ENCODE data around the gene TMEM267.
"Not testable (repeated sequence)": the region's sequence is repeated elsewhere in the genome, so short reads cannot be mapped to it uniquely, and the experiment has no call there.

TMEM267 gene, protein sequence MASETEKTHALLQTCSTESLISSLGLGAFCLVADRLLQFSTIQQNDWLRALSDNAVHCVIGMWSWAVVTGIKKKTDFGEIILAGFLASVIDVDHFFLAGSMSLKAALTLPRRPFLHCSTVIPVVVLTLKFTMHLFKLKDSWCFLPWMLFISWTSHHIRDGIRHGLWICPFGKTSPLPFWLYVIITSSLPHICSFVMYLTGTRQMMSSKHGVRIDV

DNA sequence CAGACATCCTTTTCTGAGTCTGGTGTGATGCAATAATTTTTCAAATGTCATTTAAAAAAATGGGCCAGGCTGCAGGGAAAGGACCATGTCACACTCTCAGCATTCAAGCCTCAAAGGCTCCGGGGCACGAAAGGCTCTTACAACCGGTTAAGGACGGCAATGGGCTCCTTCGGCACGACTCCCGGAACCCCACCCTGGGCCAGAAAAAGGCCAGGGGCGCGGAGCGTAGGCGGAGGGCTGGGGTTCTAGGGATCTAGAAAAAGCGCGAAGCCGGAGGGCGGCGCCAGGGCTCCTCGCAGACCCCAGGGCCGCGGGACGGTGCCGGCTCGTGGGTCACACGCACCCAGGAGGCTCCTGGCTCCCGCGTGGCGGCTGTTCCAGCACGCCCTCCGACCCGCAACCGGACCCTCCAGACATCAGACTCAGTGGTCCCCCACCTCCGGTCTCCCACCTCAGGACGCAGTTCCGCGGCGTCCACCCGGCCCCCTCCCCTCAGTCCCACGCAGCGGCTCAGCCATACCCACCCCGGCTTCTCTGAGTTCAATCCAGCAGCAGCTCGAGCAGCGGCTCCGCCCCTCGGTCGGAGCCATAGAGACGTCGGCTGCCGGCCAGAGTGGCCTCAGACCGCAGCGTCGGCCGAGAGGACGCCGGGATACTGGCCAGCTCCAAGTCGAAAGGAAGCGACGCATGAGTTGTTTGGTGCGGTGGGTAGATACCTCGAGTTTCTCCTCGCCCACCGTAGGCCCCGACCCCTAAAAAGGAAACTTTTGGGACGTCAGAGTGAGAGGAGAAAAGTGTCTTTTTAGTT, at the start of gene TMEM267:
TMEM267 (minus strand) TSS at position 568 of the 808 bp plus-strand sequence. CDS start 29,896 bp downstream, outside the sequence.
- DNase-seq: peak; percentile 94

DNA sequence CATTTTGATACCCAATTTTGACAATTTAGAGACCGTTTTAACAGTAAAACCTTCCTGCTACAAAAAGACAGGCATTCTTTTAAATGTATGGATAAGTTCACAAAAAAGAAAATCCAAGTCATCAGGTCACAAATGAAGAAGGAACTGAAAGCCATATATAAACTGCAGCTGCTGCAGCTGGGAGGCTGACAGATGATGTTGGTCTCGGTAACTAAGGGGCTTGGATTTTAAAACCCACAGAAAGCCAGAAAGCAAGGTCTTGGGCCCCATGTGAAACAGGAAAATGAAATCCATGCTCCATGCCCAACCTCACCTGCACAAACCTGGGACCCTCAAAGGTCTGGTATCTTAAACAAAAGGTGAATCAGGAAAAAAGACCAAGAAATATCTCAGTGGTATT, 47.0 kb upstream of the TMEM267 start:
- no peak for DNase-seq

GRCh38 chr5:43523662-43524072, 40.0 kb upstream of the TMEM267 start:
- no peak for DNase-seq

- DNase-seq: no peak
These were observed 37.0 kb upstream of the TMEM267 start for GRCh38 chr5:43520615-43521014.

DNA sequence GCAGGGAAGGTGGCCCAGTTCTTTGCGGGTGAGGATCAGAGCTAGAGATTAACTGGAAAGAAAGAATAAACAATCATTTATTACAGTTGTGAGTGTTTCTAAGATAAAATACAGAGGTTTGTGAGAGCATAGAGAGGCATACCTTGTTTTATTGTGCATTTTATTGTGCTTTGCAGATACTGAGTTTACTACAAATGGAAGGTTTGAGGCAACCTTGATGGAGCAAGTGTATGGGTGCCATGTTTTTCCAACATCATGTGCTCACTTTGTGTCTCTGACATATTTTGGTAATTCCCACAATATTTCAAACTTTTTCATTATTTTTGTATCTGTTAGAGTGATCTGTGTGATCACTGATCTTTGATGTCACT, 32.0 kb upstream of the TMEM267 start:
- DNase-seq: no peak

DNA sequence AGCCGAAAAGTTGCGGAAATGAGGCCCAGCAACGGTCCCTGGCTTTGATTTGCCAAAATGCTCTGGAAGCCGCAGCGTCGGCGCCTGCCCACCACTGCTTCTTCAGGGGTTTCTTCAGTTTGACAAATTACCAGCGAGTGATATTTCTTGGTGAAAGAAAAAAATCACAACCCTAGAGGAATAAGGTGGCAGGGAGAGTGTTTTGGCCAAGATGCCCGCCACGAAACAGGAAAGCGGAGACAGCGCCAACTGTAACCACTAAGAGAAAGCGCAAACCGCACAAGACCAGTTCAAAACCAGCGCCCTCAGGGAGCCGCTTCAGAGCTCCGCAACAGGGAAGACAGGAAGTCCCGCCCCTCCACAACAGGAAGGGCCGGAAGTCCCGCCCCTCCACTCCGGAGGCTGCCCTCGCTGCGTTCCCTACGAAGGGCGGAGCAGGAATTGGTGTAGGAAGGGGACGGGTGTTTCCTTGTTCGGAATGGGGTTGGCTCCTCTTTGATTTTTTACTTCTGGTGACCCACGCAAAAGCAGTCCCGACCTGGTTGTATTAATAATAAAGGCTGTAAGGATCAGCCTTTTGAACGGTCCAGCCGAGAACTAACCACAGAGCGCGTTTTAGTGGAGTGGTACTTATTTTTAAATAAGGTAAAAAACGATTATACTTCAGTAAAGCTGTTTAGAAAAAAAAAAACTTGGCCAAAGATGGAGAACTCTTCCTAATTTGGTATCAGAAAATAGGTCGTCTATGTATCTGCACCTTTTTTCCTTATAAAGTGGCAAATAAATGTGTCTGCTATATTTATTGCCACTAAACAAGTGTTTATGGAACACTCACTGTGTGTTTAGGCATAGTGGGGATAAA, 31.4 kb upstream of the TMEM267 start, which contains the start of gene C5orf34:
C5orf34 (minus strand) TSS at position 333 of the 862 bp plus-strand sequence. CDS start 5,809 bp downstream, outside the sequence.
- peak; percentile 98 for DNase-seq

GRCh38 chr5:43514471-43514815, 30.8 kb upstream of the TMEM267 start:
- no peak for DNase-seq

GRCh38 chr5:43514025-43514424, 30.4 kb upstream of the TMEM267 start:
- DNase-seq: no peak

- DNase-seq: not testable (repeated sequence)
These were observed 27.4 kb upstream of the TMEM267 start for GRCh38 chr5:43511062-43511461.

GRCh38 chr5:43498581-43498980, 14.9 kb upstream of the TMEM267 start:
- DNase-seq: no peak

DNA sequence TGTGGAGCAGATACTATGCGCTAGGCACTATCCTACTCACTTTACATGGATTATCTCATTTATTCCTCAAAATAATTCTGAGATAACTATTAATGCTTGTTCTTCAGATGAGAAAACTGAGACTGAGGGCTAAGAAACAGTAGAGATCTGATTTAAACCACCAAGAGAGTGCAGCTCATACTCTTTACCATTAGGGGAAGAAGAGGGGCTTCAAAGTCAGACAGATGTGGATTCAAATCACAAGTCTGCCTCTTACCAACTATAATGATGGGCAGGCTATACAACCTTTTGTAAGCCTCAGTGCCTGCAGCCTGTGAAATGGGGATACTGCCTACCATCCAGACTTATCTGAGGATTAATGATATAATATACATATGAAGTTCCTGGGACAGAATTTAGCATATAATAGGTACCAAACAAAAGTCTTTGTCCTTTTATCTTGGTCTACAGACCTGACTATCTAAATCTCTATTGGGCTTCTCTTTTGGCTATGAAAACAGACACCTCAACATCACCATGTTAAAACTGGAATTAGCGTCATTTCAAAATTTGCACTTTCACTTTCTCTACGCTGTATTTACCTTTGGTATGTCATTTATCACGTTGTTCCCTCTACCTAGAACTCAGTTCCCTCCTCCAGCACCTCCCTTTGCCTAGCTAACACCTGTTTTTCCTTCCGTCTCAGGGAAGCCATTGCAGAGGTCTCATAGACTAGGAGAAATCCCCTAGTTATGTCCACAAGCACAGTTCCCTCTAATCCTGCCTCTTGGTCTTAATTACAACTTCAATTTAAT, 13.8 kb upstream of the TMEM267 start:
- no peak for DNase-seq

DNA sequence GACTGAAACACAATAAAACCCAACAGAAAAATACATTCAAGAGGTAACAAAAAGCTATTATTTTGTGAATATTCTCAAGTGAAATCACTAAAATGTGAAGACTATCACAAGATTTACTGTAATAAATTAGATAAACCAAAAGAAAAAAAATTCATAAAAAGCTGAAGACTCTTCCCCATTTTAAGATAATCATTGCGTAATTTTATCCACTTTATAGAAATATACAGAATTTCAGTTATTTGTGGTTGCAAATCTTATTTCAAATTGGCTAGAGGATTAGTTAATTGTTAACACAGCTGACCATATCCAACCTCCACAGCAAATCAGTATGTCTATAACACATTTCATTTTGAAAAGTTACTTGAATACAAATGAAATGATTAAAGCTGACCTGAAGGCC, 7.7 kb upstream of the TMEM267 start:
- DNase-seq: no peak

DNA sequence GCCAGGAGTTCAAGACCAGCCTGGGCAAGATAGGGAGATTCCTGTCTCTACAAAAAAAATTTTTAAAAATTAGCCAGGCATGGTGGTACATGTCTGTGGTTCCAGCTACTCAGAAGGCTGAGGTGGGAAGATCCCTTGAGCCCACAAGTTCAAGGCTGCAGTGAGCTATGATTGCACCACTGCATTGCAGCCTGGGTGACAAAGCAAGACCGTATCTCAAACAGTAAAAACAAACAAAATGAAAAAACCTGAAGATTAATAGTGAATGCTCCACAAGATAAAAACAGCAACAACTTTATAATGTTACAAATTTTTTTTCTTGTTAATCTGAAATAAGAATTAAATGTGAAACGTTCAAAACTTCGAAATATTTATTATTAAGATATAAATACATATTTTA, 2.7 kb upstream of the TMEM267 start:
- no peak for DNase-seq

GRCh38 chr5:43485406-43485805, 1.7 kb upstream of the TMEM267 start:
- DNase-seq: no peak

GRCh38 chr5:43484106-43484849, 613 bp upstream of the TMEM267 start:
- peak; percentile 94 for DNase-seq

DNA sequence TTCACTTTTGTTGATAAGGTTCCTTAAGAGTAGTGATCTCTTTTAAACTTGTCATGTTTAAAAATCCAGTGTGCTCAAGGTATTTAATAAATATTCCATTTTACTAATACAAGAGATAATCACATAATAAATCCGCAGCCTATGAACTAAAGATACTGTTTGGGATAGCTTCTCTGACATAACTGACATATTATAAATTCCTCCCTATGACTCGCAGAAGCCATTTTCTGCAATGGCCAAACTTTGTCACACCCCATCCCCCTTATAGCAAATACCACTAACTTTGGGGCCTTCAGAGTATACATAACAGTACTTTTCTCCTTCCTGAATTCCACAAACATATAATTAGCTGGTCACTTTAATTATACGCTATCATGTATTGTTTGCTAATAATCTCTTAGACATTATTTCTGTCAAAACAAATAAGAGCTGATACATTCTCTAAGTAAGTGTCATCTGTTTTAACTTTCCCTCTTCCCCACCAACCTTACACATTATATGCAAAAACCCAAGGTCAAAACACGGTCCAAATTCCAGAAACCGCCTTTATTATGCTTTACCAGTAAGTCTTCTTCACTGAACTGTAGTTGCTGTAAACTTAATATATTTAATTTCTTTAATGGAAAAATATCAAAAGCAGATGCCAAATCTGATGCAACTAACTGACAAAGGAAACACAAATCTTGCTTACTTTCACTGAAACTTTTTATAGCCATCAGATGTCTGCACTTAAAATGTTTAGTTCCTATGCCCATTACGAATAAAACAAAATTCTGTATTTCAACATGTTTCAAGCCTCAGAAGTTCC, 971 bp downstream of the TMEM267 start:
- no peak for DNase-seq

- no peak for DNase-seq
These were observed 13.8 kb downstream of the TMEM267 start for GRCh38 chr5:43469671-43470391.

DNA sequence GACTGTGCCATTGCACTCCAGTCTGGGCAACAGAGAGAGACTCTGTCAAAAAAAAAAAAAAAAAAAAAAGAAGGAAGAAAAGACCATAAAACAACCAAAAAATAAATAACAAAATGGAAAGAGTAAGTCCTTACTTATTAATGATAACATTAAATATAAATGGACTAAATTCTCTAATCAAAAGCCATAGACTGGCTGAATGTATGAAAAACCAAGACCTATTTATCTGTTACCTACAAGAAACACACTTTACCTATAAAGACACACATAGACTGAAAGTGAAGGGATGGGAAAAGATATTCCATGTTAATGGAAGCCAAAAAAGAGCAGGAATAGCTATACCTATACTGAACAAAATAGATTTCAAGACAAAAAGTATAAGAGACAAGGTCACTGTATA, 16.6 kb downstream of the TMEM267 start:
- DNase-seq: no peak

- not testable (repeated sequence) for DNase-seq
These were observed 18.2 kb downstream of the TMEM267 start for GRCh38 chr5:43465455-43465854.

GRCh38 chr5:43461066-43461465, 22.6 kb downstream of the TMEM267 start:
- no peak for DNase-seq
